Suprapubic skin (tissue), 4 donors: ENCODE results near the gene CCDC78. TPM values are rescaled to one million over a fixed set of nuclear protein-coding genes. Genes with fewer than 3 reads are reported as not detected.

Experiments used
- DNase-seq, 2 donors: peaks; one replicate each; pipeline ENCODE4 v3.0.0-alpha.2; 2019; ENCODE audit warnings: low spot score in 2 of 2
- H3K27ac ChIP-seq: fragments of 200-600 bp; sonication (generic); one replicate; pipeline ENCODE4 v1.5.1; 2019
- H3K27me3 ChIP-seq: fragments of 200-600 bp; sonication (generic); one replicate; pipeline ENCODE4 v1.5.1; 2019
- H3K36me3 ChIP-seq: fragments of 200-600 bp; sonication (generic); one replicate; pipeline ENCODE4 v1.5.1; 2019
- H3K4me1 ChIP-seq: fragments of 200-600 bp; sonication (generic); one replicate; pipeline ENCODE4 v1.5.1; 2019
- H3K4me3 ChIP-seq: fragments of 200-600 bp; sonication (generic); one replicate; pipeline ENCODE4 v1.5.1; 2019; ENCODE audit warnings: mild to moderate bottlenecking
- H3K9me3 ChIP-seq: fragments of 200-600 bp; sonication (generic); one replicate; pipeline ENCODE4 v1.5.1; 2019
- CTCF ChIP-seq, 2 donors: fragments of 200-600 bp in 1 of 2; fragments of 450-650 bp in 1 of 2; sonication (generic) in 1 of 2; IDR thresholded peaks; one replicate each; pipeline ENCODE4 v1.5.1; 2016 to 2019; ENCODE audit warnings: antibody characterized with exemption in 2 of 2, mild to moderate bottlenecking in 1 of 2, moderate library complexity in 1 of 2
- EP300 ChIP-seq: sonication (generic); formaldehyde crosslinking; IDR thresholded peaks from one replicate; pipeline ENCODE4 v1.6.1; 2017; ENCODE audit warnings: antibody characterized with exemption
- POLR2A ChIP-seq, 2 donors: fragments of 450-650 bp; IDR thresholded peaks; one replicate each; pipeline ENCODE4 v1.6.1; 2017; ENCODE audit warnings: antibody characterized with exemption in 2 of 2, mild to moderate bottlenecking in 2 of 2, moderate library complexity in 2 of 2
- POLR2AphosphoS5 ChIP-seq, 3 donors: sonication (generic); formaldehyde crosslinking; IDR thresholded peaks; one replicate each; pipeline ENCODE4 v1.6.1; 2017; ENCODE audit warnings: antibody characterized with exemption in 3 of 3
- WGBS: methylation state at CpG from one replicate; pipeline ENCODE4 v1.1.5; 2018; 5-methylcytosine and 5-hydroxymethylcytosine counted together
- total RNA-seq, 4 donors: library from RNA; depleted of rRNA; stranded (reverse); fragments of >200 nt; gene quantifications; one replicate each; pipeline ENCODE4 v1.1.0, GENCODE V29; 2016

Gene CCDC78
- total RNA-seq, 4 donors from 2014 or later, result 0.64 to 2.4 (median 0.83) TPM; not detected in 1

GRCh38 chr16:740764-741505, 14.7 kb upstream of the CCDC78 start, which contains the start of gene CIAO3:
TSS of gene CIAO3 (minus strand) at chr16:740997. CDS start at chr16:740985, 12 bp downstream.
- DNase-seq, result peak; percentile 92 to 95

GRCh38 chr16:740459-740763, 14.2 kb upstream of the CCDC78 start:
- H3K36me3 ChIP-seq, result peaks cover 28% of the 10 kb centered on the region
- DNase-seq, result no peak
- H3K4me1 ChIP-seq, result peaks cover 23% of the 10 kb centered on the region
- no CpG with 5 or more reads among the region's 22 CpGs for WGBS
- peaks cover 3% of the 10 kb centered on the region for H3K27me3 ChIP-seq
- TF ChIP-seq POLR2AphosphoS5 (IDR thresholded peaks at IDR 0.05) (no peak), EP300 (no peak), POLR2A (IDR thresholded peaks at IDR 0.05) (no peak), CTCF (IDR thresholded peaks at IDR 0.05) (no peak)
- H3K9me3 ChIP-seq, result no peaks in the 10 kb centered on the region
- H3K4me3 ChIP-seq, result peak overlapping the region; percentile 93
- H3K27ac ChIP-seq, result peak overlapping the region; percentile 16

More at GRCh38 chr16:740764-741505, 14.7 kb upstream of the CCDC78 start, which contains the start of gene CIAO3:
- Histone ChIP-seq H3K4me1 (peaks cover 23% of the 10 kb centered on the region), H3K27ac (peak within 1 kb of the TSS; percentile 16), H3K27me3 (peaks cover 3% of the 10 kb centered on the region), H3K36me3 (peaks cover 22% of the 10 kb centered on the region), H3K4me3 (peak within 1 kb of the TSS; percentile 93), H3K9me3 (no peaks in the 10 kb centered on the region)
- WGBS, result under 1% methylated on average over 44 of the region's 79 CpGs
- no peak for TF ChIP-seq POLR2A (IDR thresholded peaks at IDR 0.05)
- TF ChIP-seq CTCF (IDR thresholded peaks at IDR 0.05), result peak; percentile 90 to 98
- TF ChIP-seq POLR2AphosphoS5 (IDR thresholded peaks at IDR 0.05), result peak; percentile 55 to 100 (median 83)
- TF ChIP-seq EP300, result no peak

- no peak for DNase-seq
- no peak overlapping the region for H3K27ac ChIP-seq
- peak overlapping the region; percentile 93 for H3K4me3 ChIP-seq
- H3K4me1 ChIP-seq, result peaks cover 23% of the 10 kb centered on the region
- WGBS, result 80% methylated on average over 18 of the region's 38 CpGs
- H3K36me3 ChIP-seq, result peaks cover 34% of the 10 kb centered on the region
- TF ChIP-seq POLR2AphosphoS5 (IDR thresholded peaks at IDR 0.05) (no peak), EP300 (no peak), CTCF (IDR thresholded peaks at IDR 0.05) (no peak), POLR2A (IDR thresholded peaks at IDR 0.05) (no peak)
- no peaks in the 10 kb centered on the region for H3K9me3 ChIP-seq
- peaks cover 3% of the 10 kb centered on the region for H3K27me3 ChIP-seq
These were observed 13.6 kb upstream of the CCDC78 start for GRCh38 chr16:739560-740458.

GRCh38 chr16:736936-737481, 10.8 kb upstream of the CCDC78 start:
- WGBS, result 97% methylated on average over 29 of the region's 29 CpGs
- Histone ChIP-seq H3K9me3 (no peaks in the 10 kb centered on the region), H3K27me3 (no peaks in the 10 kb centered on the region), H3K36me3 (peaks cover 62% of the 10 kb centered on the region), H3K27ac (no peak overlapping the region), H3K4me3 (no peak overlapping the region), H3K4me1 (peaks cover 23% of the 10 kb centered on the region)
- DNase-seq, result no peak
- TF ChIP-seq POLR2A (IDR thresholded peaks at IDR 0.05) (no peak), CTCF (IDR thresholded peaks at IDR 0.05) (no peak), EP300 (no peak), POLR2AphosphoS5 (IDR thresholded peaks at IDR 0.05) (no peak)
